Measurements from ENCODE around the gene KLF4. TPM values are rescaled to one million over a fixed set of nuclear protein-coding genes. Genes with fewer than 3 reads are reported as not detected.

Gene KLF4
- 1 to 10 TPM; 3.4 TPM for total RNA-seq

DNA sequence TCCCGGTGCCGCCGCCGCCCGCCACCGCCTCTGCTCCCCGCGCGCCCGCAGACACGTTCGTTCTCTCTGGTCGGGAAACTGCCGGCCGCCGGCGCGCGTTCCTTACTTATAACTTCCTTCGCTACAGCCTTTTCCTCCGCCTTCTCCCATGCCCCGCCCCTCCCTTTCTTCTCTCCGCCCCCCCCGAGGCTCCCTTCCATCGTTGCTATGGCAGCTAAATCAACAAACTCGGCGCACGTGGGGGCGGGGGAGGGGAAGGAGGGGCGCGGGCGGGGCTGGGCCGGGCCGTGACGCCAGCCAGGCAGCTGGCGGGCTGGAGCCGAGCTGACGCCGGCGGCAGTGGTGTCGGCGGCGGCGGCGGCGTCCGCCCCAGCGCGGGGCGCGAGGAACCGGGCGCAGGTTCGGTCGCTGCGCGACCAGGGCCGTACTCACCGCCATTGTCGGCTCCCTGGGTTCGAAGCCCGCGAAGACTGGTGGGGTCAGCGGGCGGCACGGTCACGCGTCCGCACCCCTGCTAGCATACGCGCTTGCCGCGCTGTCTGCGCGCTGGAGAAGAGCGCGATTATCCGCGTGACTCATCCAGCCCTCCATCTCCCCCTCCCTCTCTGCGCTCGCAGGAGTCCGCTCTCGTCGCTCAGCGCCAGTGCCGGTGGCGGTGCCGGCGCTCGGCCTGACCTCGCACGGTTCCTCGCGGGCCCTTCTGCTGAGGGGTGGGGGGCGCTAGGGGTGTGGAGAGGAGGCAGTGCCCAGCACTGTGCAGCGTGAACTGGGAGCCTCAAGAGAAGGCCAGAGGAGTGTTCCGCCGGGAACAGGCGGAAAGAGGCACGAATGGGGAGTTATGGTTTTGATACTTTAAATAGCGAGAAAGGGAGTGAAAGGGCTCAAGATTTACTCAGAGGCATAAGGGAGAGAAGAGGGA, at the start of gene KLF4:
Gene KLF4, minus strand, starts transcription at position 83 of the 919 bp plus-strand sequence. CDS start 597 bp downstream, outside the sequence.
- peaks cover 7% of the 10 kb centered on the region for H3K4me1 Mint-ChIP-seq (ENCODE audit: low read depth)
- intact Hi-C loops (cut with micrococcal nuclease), result loop anchor here (1.0 to 10.0 kb wide), 6 partner anchors 63 to 1915 kb away; partner anchors contain the start of genes ABITRAM, ELP1 and RAD23B
- CTCF ChIA-PET, result no interaction called here
- H3K27me3 Mint-ChIP-seq (ENCODE audit: low read depth), result peaks cover 66% of the 10 kb centered on the region
- H3K9me3 Mint-ChIP-seq, result no peaks in the 10 kb centered on the region
- no peaks in the 10 kb centered on the region for H3K36me3 Mint-ChIP-seq (ENCODE audit: low read depth)
- peak within 1 kb of the TSS; percentile 65 for H3K4me3 Mint-ChIP-seq
- DNase-seq, result peak; percentile 81
- no peak within 1 kb of the TSS for H3K27ac Mint-ChIP-seq

DNA sequence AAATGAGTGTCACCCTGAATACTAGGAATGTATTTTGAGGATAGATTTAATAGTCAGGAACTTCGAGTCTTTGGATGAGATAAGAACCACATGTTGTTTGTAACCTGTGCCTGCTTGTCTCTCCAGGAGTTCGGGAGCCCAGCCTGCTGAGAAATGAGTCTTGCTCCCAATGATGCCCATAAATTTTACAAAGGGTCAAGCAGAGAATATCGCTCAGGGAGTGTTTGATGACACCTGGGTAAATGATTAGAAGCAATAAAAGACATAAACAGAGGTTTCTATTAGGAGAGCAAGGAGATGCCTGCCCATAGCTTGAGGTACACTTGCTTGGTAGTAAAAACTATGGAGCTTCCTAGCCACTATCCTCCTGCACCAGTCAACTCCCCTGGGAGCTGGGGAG, 46.9 kb upstream of the KLF4 start:
- H3K27ac Mint-ChIP-seq, result no peak overlapping the region
- CTCF ChIA-PET, result interaction anchor here (0.6 to 0.7 kb wide), 2 partner anchors 138 to 162 kb away, joined by 3 to 4 read pairs; no protein-coding TSS in a partner anchor
- H3K27me3 Mint-ChIP-seq (ENCODE audit: low read depth), result no peaks in the 10 kb centered on the region
- DNase-seq, result no peak
- no peaks in the 10 kb centered on the region for H3K4me1 Mint-ChIP-seq (ENCODE audit: low read depth)
- H3K9me3 Mint-ChIP-seq, result no peaks in the 10 kb centered on the region
- H3K36me3 Mint-ChIP-seq (ENCODE audit: low read depth), result no peaks in the 10 kb centered on the region
- intact Hi-C loops (cut with micrococcal nuclease), result no loop called here
- H3K4me3 Mint-ChIP-seq, result no peak overlapping the region

DNA sequence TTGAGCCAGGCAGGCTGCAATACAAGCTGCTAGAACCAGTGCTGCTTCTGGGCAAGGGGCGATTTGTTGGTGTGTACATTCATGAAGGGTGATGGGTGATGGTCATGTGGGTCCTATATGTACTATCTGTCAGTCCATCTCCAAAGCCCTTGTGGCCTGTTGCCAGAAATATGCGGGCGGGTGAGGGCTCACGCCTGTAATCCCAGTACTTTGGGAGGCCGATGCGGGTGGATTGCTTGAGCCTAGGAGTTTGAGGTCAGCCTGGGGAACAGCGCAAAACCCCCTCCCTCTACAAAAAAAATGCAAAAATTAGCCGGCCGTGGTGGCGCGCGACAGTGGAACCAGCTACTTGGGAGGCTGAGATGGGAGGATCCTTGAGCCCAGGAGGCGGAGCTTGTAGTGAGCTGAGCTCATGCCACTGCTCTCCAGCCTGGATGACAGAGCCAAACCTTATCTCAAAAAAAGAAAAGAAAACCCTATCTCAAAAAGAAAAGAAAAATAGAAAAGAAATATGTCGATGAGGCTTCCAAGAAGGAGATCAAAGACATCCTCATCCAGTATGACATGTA, 45.0 kb upstream of the KLF4 start:
- Mint-ChIP-seq H3K27ac (no peak overlapping the region), H3K27me3 (ENCODE audit: low read depth) (no peaks in the 10 kb centered on the region), H3K4me1 (ENCODE audit: low read depth) (no peaks in the 10 kb centered on the region), H3K9me3 (no peaks in the 10 kb centered on the region), H3K4me3 (no peak overlapping the region), H3K36me3 (ENCODE audit: low read depth) (no peaks in the 10 kb centered on the region)
- DNase-seq, result no peak
- CTCF ChIA-PET, result no interaction called here
- intact Hi-C loops (cut with micrococcal nuclease), result no loop called here

- Mint-ChIP-seq H3K4me3 (no peak overlapping the region), H3K36me3 (ENCODE audit: low read depth) (no peaks in the 10 kb centered on the region), H3K9me3 (no peaks in the 10 kb centered on the region), H3K27ac (no peak overlapping the region), H3K4me1 (ENCODE audit: low read depth) (no peaks in the 10 kb centered on the region), H3K27me3 (ENCODE audit: low read depth) (no peaks in the 10 kb centered on the region)
- CTCF ChIA-PET, result no interaction called here
- DNase-seq, result no peak
- intact Hi-C loops (cut with micrococcal nuclease), result no loop called here
These were observed 41.1 kb upstream of the KLF4 start for GRCh38 chr9:107530679-107531078.

DNA sequence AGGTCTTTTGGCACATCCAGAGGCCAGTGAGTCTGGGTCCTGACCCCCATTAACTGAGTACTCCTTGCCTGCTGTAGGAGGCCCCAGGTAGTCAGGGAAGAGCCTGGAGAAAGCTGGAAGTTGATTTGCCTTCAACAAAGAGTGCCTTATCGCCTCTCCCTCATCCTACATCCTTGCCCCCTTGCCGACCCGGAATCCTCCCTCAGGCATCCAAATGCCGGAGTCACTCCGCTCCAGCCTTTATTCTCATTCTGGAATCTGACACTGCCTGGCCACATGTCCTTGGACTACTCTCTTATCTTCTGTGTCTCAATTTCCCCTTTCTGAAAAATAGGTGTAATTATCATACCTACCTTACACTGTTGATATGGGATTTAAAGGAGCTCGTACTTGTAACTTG, 39.1 kb upstream of the KLF4 start:
- CTCF ChIA-PET, result interaction anchor here (0.6 kb wide), 1 partner anchor 26 kb away, joined by 3 read pairs; no protein-coding TSS in a partner anchor
- Mint-ChIP-seq H3K36me3 (ENCODE audit: low read depth) (no peaks in the 10 kb centered on the region), H3K9me3 (no peaks in the 10 kb centered on the region), H3K27me3 (ENCODE audit: low read depth) (no peaks in the 10 kb centered on the region), H3K4me3 (no peak overlapping the region), H3K4me1 (ENCODE audit: low read depth) (no peaks in the 10 kb centered on the region), H3K27ac (no peak overlapping the region)
- DNase-seq, result no peak
- intact Hi-C loops (cut with micrococcal nuclease), result no loop called here

DNA sequence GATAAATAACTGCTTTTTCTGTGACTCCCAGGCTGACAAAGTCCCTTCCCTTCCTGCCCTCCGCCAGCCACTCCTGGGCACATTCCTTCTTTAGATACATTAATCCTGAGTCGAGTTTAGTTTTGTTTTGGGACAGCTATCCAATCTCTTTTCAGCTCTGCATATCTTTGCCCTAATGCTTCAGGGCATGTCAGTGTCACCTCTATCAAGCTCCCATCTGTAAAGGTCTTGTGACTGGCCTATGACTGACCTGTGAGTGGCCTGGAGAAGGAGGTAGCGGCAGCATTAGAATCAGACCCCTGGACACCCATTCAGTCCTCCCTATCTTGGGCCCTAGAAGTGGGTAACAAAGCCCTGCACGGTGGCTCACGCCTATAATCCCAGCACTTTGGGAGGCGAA, 34.0 kb upstream of the KLF4 start:
- CTCF ChIA-PET, result no interaction called here
- Mint-ChIP-seq H3K36me3 (ENCODE audit: low read depth) (no peaks in the 10 kb centered on the region), H3K9me3 (peaks cover 3% of the 10 kb centered on the region), H3K4me3 (no peak overlapping the region), H3K27me3 (ENCODE audit: low read depth) (no peaks in the 10 kb centered on the region), H3K27ac (no peak overlapping the region), H3K4me1 (ENCODE audit: low read depth) (no peaks in the 10 kb centered on the region)
- intact Hi-C loops (cut with micrococcal nuclease), result no loop called here
- DNase-seq, result no peak

GRCh38 chr9:107520186-107520585, 30.6 kb upstream of the KLF4 start:
- Mint-ChIP-seq H3K9me3 (peaks cover 6% of the 10 kb centered on the region), H3K27ac (no peak overlapping the region), H3K36me3 (ENCODE audit: low read depth) (no peaks in the 10 kb centered on the region), H3K27me3 (ENCODE audit: low read depth) (no peaks in the 10 kb centered on the region), H3K4me1 (ENCODE audit: low read depth) (no peaks in the 10 kb centered on the region), H3K4me3 (no peak overlapping the region)
- intact Hi-C loops (cut with micrococcal nuclease), result no loop called here
- CTCF ChIA-PET, result no interaction called here
- no peak for DNase-seq

DNA sequence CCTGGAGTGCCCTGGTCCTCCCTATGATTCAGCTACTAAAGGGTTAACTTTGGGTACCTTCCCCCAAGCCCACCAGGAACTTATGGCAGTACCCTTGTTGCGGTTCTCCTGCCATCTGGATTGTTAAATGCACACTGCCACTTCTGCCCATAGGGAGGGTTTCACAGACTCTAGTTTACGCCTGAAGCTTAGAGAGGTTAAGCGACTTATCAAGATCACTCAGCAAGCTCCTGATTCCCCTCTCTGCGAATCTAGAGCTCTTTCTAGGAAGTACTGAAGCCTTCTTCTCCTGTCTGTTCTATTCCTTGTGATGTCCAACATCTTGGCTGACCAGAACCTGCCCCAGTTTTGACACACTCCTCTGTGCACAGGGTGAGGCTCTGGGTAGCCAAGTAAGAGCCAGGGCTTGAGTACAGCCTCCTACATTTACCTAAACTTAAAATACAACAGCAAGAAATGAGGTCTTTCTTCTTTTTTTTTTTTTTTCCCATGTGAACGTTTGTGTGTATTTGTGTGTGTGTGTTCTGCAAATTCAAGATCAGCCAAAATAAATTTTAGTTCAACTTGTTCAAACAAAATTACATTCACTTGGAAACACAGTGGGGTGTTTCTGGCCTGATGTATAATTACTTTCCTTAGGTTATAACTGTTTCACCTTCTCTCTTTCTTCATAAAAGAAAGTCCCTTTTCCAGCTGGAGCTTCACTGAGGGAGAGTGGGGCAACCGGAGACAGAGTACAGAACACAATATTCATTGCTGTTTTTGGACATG, 28.7 kb upstream of the KLF4 start:
- no peaks in the 10 kb centered on the region for H3K36me3 Mint-ChIP-seq (ENCODE audit: low read depth)
- no peaks in the 10 kb centered on the region for H3K27me3 Mint-ChIP-seq (ENCODE audit: low read depth)
- H3K9me3 Mint-ChIP-seq, result peaks cover 6% of the 10 kb centered on the region
- no peak for DNase-seq
- CTCF ChIA-PET, result no interaction called here
- no peak overlapping the region for H3K27ac Mint-ChIP-seq
- no peaks in the 10 kb centered on the region for H3K4me1 Mint-ChIP-seq (ENCODE audit: low read depth)
- no peak overlapping the region for H3K4me3 Mint-ChIP-seq
- intact Hi-C loops (cut with micrococcal nuclease), result no loop called here

GRCh38 chr9:107513464-107514100, 24.0 kb upstream of the KLF4 start:
- no peaks in the 10 kb centered on the region for H3K36me3 Mint-ChIP-seq (ENCODE audit: low read depth)
- H3K4me1 Mint-ChIP-seq (ENCODE audit: low read depth), result no peaks in the 10 kb centered on the region
- intact Hi-C loops (cut with micrococcal nuclease), result no loop called here
- peaks cover 3% of the 10 kb centered on the region for H3K9me3 Mint-ChIP-seq
- DNase-seq, result no peak
- H3K27me3 Mint-ChIP-seq (ENCODE audit: low read depth), result no peaks in the 10 kb centered on the region
- H3K27ac Mint-ChIP-seq, result no peak overlapping the region
- CTCF ChIA-PET, result no interaction called here
- no peak overlapping the region for H3K4me3 Mint-ChIP-seq

DNA sequence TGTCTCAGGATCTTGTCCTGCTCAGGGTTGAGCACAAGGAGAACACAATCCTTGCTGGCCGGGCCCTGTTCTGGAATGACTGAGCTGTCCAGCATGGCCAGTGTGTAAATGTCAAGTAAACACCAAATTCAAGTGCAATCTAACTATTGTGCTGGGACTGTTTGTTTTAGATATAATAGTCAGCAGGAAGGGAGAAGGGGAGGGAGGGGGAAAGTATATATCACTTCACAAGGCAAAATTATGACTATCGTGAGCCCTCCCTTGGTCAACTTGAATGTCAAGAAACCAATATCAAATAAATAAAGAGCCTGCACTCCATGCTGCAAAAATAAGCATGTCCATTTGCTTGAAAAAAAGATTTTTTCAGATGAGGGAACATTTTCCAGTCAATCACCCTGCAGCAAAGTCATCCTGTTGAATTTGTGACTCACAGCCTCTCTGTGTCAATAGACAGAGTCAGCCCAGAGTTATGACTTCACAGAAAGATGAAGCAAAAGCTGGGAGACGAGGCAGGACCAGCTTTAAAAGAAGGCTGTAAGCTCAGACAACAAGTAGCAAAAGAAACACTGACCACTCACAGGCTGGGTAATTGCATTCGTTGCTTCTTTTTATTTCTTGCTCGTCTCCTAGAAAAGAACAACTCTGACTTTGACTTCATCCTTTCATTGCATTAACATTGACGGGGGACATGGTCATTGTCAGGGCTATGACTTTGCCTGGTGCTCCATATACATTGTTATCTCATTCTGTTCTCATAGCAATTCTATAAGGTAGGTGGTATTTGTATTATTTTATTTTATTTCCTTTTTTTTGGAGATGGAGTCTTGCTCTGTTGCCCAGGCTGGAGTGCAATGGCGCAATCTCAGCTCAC, 15.3 kb upstream of the KLF4 start:
- DNase-seq, result no peak
- Mint-ChIP-seq H3K27me3 (ENCODE audit: low read depth) (peaks cover 3% of the 10 kb centered on the region), H3K36me3 (ENCODE audit: low read depth) (no peaks in the 10 kb centered on the region), H3K27ac (no peak overlapping the region), H3K9me3 (no peaks in the 10 kb centered on the region), H3K4me3 (no peak overlapping the region), H3K4me1 (ENCODE audit: low read depth) (no peaks in the 10 kb centered on the region)
- intact Hi-C loops (cut with micrococcal nuclease), result no loop called here
- CTCF ChIA-PET, result no interaction called here

DNA sequence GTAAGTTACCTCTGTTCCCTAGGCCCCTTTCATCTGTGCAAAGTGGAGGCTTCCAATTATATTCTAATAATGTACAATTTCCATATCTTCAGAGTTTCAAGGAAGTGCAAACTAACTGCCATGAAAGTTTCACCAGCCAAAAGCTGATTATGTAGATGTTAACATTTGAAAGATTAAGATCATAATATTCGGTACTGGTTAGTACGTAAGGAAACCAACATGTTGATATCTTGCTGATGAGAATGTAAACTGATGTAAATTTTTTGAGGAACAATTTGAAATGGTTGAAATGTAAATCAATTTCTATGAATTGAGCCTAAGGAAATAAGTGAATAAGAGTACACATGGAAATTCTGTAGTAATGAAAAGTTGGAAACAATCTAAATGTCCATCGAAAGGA, 12.9 kb upstream of the KLF4 start:
- no peak overlapping the region for H3K4me3 Mint-ChIP-seq
- H3K27ac Mint-ChIP-seq, result no peak overlapping the region
- intact Hi-C loops (cut with micrococcal nuclease), result no loop called here
- no peaks in the 10 kb centered on the region for H3K36me3 Mint-ChIP-seq (ENCODE audit: low read depth)
- CTCF ChIA-PET, result interaction anchor here (0.6 kb wide), 1 partner anchor 27 kb away, joined by 3 read pairs; no protein-coding TSS in a partner anchor
- no peak for DNase-seq
- H3K4me1 Mint-ChIP-seq (ENCODE audit: low read depth), result no peaks in the 10 kb centered on the region
- H3K27me3 Mint-ChIP-seq (ENCODE audit: low read depth), result peaks cover 3% of the 10 kb centered on the region
- no peaks in the 10 kb centered on the region for H3K9me3 Mint-ChIP-seq
